ENCODE measurements around the gene NDE1.

The NDE1 gene

GRCh38 chr16:15754821-15755534 is 104.9 kb downstream of the NDE1 start:
- no peaks in the 10 kb centered on the region for H3K4me1 ChIP-seq (ENCODE audit: control insufficient read depth in 5 of 5, insufficient read depth in 5 of 5, low read length in 5 of 5)
- H3K4me3 ChIP-seq (ENCODE audit: low read depth in 1 of 5, low read length in 5 of 5): no peak overlapping the region
- H3K9me3 ChIP-seq (ENCODE audit: control insufficient read depth in 5 of 5, low read length in 5 of 5): no peaks in the 10 kb centered on the region
- H3K36me3 ChIP-seq (ENCODE audit: control insufficient read depth in 5 of 5, insufficient read depth in 5 of 5, low read length in 5 of 5): no peaks in the 10 kb centered on the region
- no peak overlapping the region for H3K9ac ChIP-seq (ENCODE audit: low read length in 5 of 5)
- no peak overlapping the region for H3K27ac ChIP-seq (ENCODE audit: low read depth, low read length)
- H3K27me3 ChIP-seq (ENCODE audit: control insufficient read depth in 5 of 5, insufficient read depth in 4 of 5, low read length in 5 of 5): peaks cover 0 to 9% (median 0%) of the 10 kb centered on the region in 5 donors

- Histone ChIP-seq H3K27me3 (ENCODE audit: control insufficient read depth in 5 of 5, insufficient read depth in 4 of 5, low read length in 5 of 5) (peaks cover 0 to 9% (median 0%) of the 10 kb centered on the region in 5 donors), H3K27ac (ENCODE audit: low read depth, low read length) (no peak overlapping the region), H3K9me3 (ENCODE audit: control insufficient read depth in 5 of 5, low read length in 5 of 5) (no peaks in the 10 kb centered on the region), H3K4me1 (ENCODE audit: control insufficient read depth in 5 of 5, insufficient read depth in 5 of 5, low read length in 5 of 5) (no peaks in the 10 kb centered on the region), H3K4me3 (ENCODE audit: low read depth in 1 of 5, low read length in 5 of 5) (no peak overlapping the region), H3K36me3 (ENCODE audit: control insufficient read depth in 5 of 5, insufficient read depth in 5 of 5, low read length in 5 of 5) (no peaks in the 10 kb centered on the region), H3K9ac (ENCODE audit: low read length in 5 of 5) (no peak overlapping the region)
Observed at GRCh38 chr16:15757077-15757386, 107.0 kb downstream of the NDE1 start.

GRCh38 chr16:15757630-15758251 is 107.7 kb downstream of the NDE1 start:
- H3K27me3 ChIP-seq (ENCODE audit: control insufficient read depth in 5 of 5, insufficient read depth in 4 of 5, low read length in 5 of 5): peaks cover 0 to 9% (median 3%) of the 10 kb centered on the region in 5 donors
- no peaks in the 10 kb centered on the region for H3K9me3 ChIP-seq (ENCODE audit: control insufficient read depth in 5 of 5, low read length in 5 of 5)
- H3K36me3 ChIP-seq (ENCODE audit: control insufficient read depth in 5 of 5, insufficient read depth in 5 of 5, low read length in 5 of 5): no peaks in the 10 kb centered on the region

GRCh38 chr16:15759070-15759469 is 109.0 kb downstream of the NDE1 start:
- no peaks in the 10 kb centered on the region for H3K9me3 ChIP-seq (ENCODE audit: control insufficient read depth in 5 of 5, low read length in 5 of 5)
- H3K4me3 ChIP-seq (ENCODE audit: low read depth in 1 of 5, low read length in 5 of 5): no peak overlapping the region
- no peaks in the 10 kb centered on the region for H3K4me1 ChIP-seq (ENCODE audit: control insufficient read depth in 5 of 5, insufficient read depth in 5 of 5, low read length in 5 of 5)
- H3K9ac ChIP-seq (ENCODE audit: low read length in 5 of 5): no peak overlapping the region
- H3K27ac ChIP-seq (ENCODE audit: low read depth, low read length): no peak overlapping the region
- H3K36me3 ChIP-seq (ENCODE audit: control insufficient read depth in 5 of 5, insufficient read depth in 5 of 5, low read length in 5 of 5): no peaks in the 10 kb centered on the region
- peaks cover 0 to 15% (median 4%) of the 10 kb centered on the region in 5 donors for H3K27me3 ChIP-seq (ENCODE audit: control insufficient read depth in 5 of 5, insufficient read depth in 4 of 5, low read length in 5 of 5)

More at GRCh38 chr16:15757630-15758251, 107.7 kb downstream of the NDE1 start:
- Histone ChIP-seq H3K27ac (ENCODE audit: low read depth, low read length) (no peak overlapping the region), H3K9ac (ENCODE audit: low read length in 5 of 5) (no peak overlapping the region), H3K4me1 (ENCODE audit: control insufficient read depth in 5 of 5, insufficient read depth in 5 of 5, low read length in 5 of 5) (no peaks in the 10 kb centered on the region), H3K4me3 (ENCODE audit: low read depth in 1 of 5, low read length in 5 of 5) (no peak overlapping the region)

GRCh38 chr16:15760129-15760528 is 110.1 kb downstream of the NDE1 start:
- H3K27me3 ChIP-seq (ENCODE audit: control insufficient read depth in 5 of 5, insufficient read depth in 4 of 5, low read length in 5 of 5): peaks cover 0 to 15% (median 4%) of the 10 kb centered on the region in 5 donors
- no peaks in the 10 kb centered on the region for H3K36me3 ChIP-seq (ENCODE audit: control insufficient read depth in 5 of 5, insufficient read depth in 5 of 5, low read length in 5 of 5)
- H3K9me3 ChIP-seq (ENCODE audit: control insufficient read depth in 5 of 5, low read length in 5 of 5): no peaks in the 10 kb centered on the region
- H3K4me1 ChIP-seq (ENCODE audit: control insufficient read depth in 5 of 5, insufficient read depth in 5 of 5, low read length in 5 of 5): no peaks in the 10 kb centered on the region
- no peak overlapping the region for H3K27ac ChIP-seq (ENCODE audit: low read depth, low read length)
- H3K4me3 ChIP-seq (ENCODE audit: low read depth in 1 of 5, low read length in 5 of 5): no peak overlapping the region
- H3K9ac ChIP-seq (ENCODE audit: low read length in 5 of 5): no peak overlapping the region

- Histone ChIP-seq H3K9ac (ENCODE audit: low read length in 5 of 5) (no peak overlapping the region), H3K36me3 (ENCODE audit: control insufficient read depth in 5 of 5, insufficient read depth in 5 of 5, low read length in 5 of 5) (no peaks in the 10 kb centered on the region), H3K27ac (ENCODE audit: low read depth, low read length) (no peak overlapping the region), H3K4me3 (ENCODE audit: low read depth in 1 of 5, low read length in 5 of 5) (no peak overlapping the region), H3K9me3 (ENCODE audit: control insufficient read depth in 5 of 5, low read length in 5 of 5) (no peaks in the 10 kb centered on the region), H3K27me3 (ENCODE audit: control insufficient read depth in 5 of 5, insufficient read depth in 4 of 5, low read length in 5 of 5) (peaks cover 0 to 6% (median 0%) of the 10 kb centered on the region in 5 donors), H3K4me1 (ENCODE audit: control insufficient read depth in 5 of 5, insufficient read depth in 5 of 5, low read length in 5 of 5) (no peaks in the 10 kb centered on the region)
Observed at GRCh38 chr16:15764112-15764511, 114.1 kb downstream of the NDE1 start.

GRCh38 chr16:15765116-15765515 is 115.1 kb downstream of the NDE1 start:
- no peak overlapping the region for H3K9ac ChIP-seq (ENCODE audit: low read length in 5 of 5)
- H3K36me3 ChIP-seq (ENCODE audit: control insufficient read depth in 5 of 5, insufficient read depth in 5 of 5, low read length in 5 of 5): no peaks in the 10 kb centered on the region
- no peaks in the 10 kb centered on the region for H3K9me3 ChIP-seq (ENCODE audit: control insufficient read depth in 5 of 5, low read length in 5 of 5)
- H3K4me1 ChIP-seq (ENCODE audit: control insufficient read depth in 5 of 5, insufficient read depth in 5 of 5, low read length in 5 of 5): peaks cover 0 to 5% (median 0%) of the 10 kb centered on the region in 5 donors
- no peak overlapping the region for H3K27ac ChIP-seq (ENCODE audit: low read depth, low read length)
- peaks cover 0 to 6% (median 0%) of the 10 kb centered on the region in 5 donors for H3K27me3 ChIP-seq (ENCODE audit: control insufficient read depth in 5 of 5, insufficient read depth in 4 of 5, low read length in 5 of 5)
- H3K4me3 ChIP-seq (ENCODE audit: low read depth in 1 of 5, low read length in 5 of 5): no peak overlapping the region

GRCh38 chr16:15765880-15766279 is 115.8 kb downstream of the NDE1 start:
- Histone ChIP-seq H3K4me3 (ENCODE audit: low read depth in 1 of 5, low read length in 5 of 5) (no peak overlapping the region), H3K27me3 (ENCODE audit: control insufficient read depth in 5 of 5, insufficient read depth in 4 of 5, low read length in 5 of 5) (peaks cover 0 to 6% (median 3%) of the 10 kb centered on the region in 5 donors), H3K4me1 (ENCODE audit: control insufficient read depth in 5 of 5, insufficient read depth in 5 of 5, low read length in 5 of 5) (peaks cover 0 to 11% (median 5%) of the 10 kb centered on the region in 5 donors), H3K36me3 (ENCODE audit: control insufficient read depth in 5 of 5, insufficient read depth in 5 of 5, low read length in 5 of 5) (no peaks in the 10 kb centered on the region), H3K27ac (ENCODE audit: low read depth, low read length) (no peak overlapping the region), H3K9ac (ENCODE audit: low read length in 5 of 5) (no peak overlapping the region), H3K9me3 (ENCODE audit: control insufficient read depth in 5 of 5, low read length in 5 of 5) (no peaks in the 10 kb centered on the region)

- no peaks in the 10 kb centered on the region for H3K9me3 ChIP-seq (ENCODE audit: control insufficient read depth in 5 of 5, low read length in 5 of 5)
- no peaks in the 10 kb centered on the region for H3K36me3 ChIP-seq (ENCODE audit: control insufficient read depth in 5 of 5, insufficient read depth in 5 of 5, low read length in 5 of 5)
- H3K4me3 ChIP-seq (ENCODE audit: low read depth in 1 of 5, low read length in 5 of 5): no peak overlapping the region
- H3K27ac ChIP-seq (ENCODE audit: low read depth, low read length): no peak overlapping the region
- no peak overlapping the region for H3K9ac ChIP-seq (ENCODE audit: low read length in 5 of 5)
- H3K4me1 ChIP-seq (ENCODE audit: control insufficient read depth in 5 of 5, insufficient read depth in 5 of 5, low read length in 5 of 5): peaks cover 0 to 13% (median 5%) of the 10 kb centered on the region in 5 donors
- H3K27me3 ChIP-seq (ENCODE audit: control insufficient read depth in 5 of 5, insufficient read depth in 4 of 5, low read length in 5 of 5): peaks cover 0 to 6% (median 3%) of the 10 kb centered on the region in 5 donors
Observed at GRCh38 chr16:15766918-15767317, 116.9 kb downstream of the NDE1 start.

GRCh38 chr16:15768201-15768600 is 118.2 kb downstream of the NDE1 start:
- no peak overlapping the region for H3K27ac ChIP-seq (ENCODE audit: low read depth, low read length)
- peaks cover 0 to 13% (median 5%) of the 10 kb centered on the region in 5 donors for H3K4me1 ChIP-seq (ENCODE audit: control insufficient read depth in 5 of 5, insufficient read depth in 5 of 5, low read length in 5 of 5)
- H3K4me3 ChIP-seq (ENCODE audit: low read depth in 1 of 5, low read length in 5 of 5): no peak overlapping the region
- no peak overlapping the region for H3K9ac ChIP-seq (ENCODE audit: low read length in 5 of 5)
- no peaks in the 10 kb centered on the region for H3K9me3 ChIP-seq (ENCODE audit: control insufficient read depth in 5 of 5, low read length in 5 of 5)
- no peaks in the 10 kb centered on the region for H3K36me3 ChIP-seq (ENCODE audit: control insufficient read depth in 5 of 5, insufficient read depth in 5 of 5, low read length in 5 of 5)
- H3K27me3 ChIP-seq (ENCODE audit: control insufficient read depth in 5 of 5, insufficient read depth in 4 of 5, low read length in 5 of 5): peaks cover 0 to 3% (median 0%) of the 10 kb centered on the region in 5 donors
